ENCODE measurements around the gene MED29. TPM values are rescaled to one million over a fixed set of nuclear protein-coding genes. Genes with fewer than 3 reads are reported as not detected.

MED29 gene
- total RNA-seq, 1 donor from 2014 or later, result 29.3 TPM

GRCh38 chr19:39410017-39410830 is 19.0 kb downstream of the MED29 start:
- DNase-seq (ENCODE audit: low read depth), result peak; percentile 72

- no peak for DNase-seq (ENCODE audit: low read depth)
These were observed 19.6 kb downstream of the MED29 start for GRCh38 chr19:39410831-39411080.

GRCh38 chr19:39411081-39411831 is 20.1 kb downstream of the MED29 start:
- DNase-seq (ENCODE audit: low read depth), result peak; percentile 28

GRCh38 chr19:39411832-39412099 is 20.6 kb downstream of the MED29 start:
- DNase-seq (ENCODE audit: low read depth), result peak; percentile 94

GRCh38 chr19:39412100-39412866 is 21.1 kb downstream of the MED29 start, which contains the start of gene PLEKHG2:
Gene PLEKHG2 (plus strand): TSS chr19:39412669. CDS start chr19:39414087, 1,418 bp downstream.
- DNase-seq (ENCODE audit: low read depth), result peak; percentile 99

GRCh38 chr19:39412867-39413271 is 21.7 kb downstream of the MED29 start:
- DNase-seq (ENCODE audit: low read depth), result no peak

GRCh38 chr19:39413272-39413910 is 22.2 kb downstream of the MED29 start:
- DNase-seq (ENCODE audit: low read depth), result peak; percentile 73

GRCh38 chr19:39413911-39414608 is 22.9 kb downstream of the MED29 start:
- DNase-seq (ENCODE audit: low read depth), result peak; percentile 47

GRCh38 chr19:39415111-39416046 is 24.2 kb downstream of the MED29 start:
- no peak for DNase-seq (ENCODE audit: low read depth)

GRCh38 chr19:39416152-39417120 is 25.3 kb downstream of the MED29 start:
- DNase-seq (ENCODE audit: low read depth), result no peak

- DNase-seq (ENCODE audit: low read depth), result no peak
These were observed 26.4 kb downstream of the MED29 start for GRCh38 chr19:39417463-39418181.

- no peak for DNase-seq (ENCODE audit: low read depth)
These were observed 27.8 kb downstream of the MED29 start for GRCh38 chr19:39419003-39419402.

GRCh38 chr19:39420769-39421168 is 29.6 kb downstream of the MED29 start:
- DNase-seq (ENCODE audit: low read depth), result no peak

GRCh38 chr19:39422020-39422419 is 30.8 kb downstream of the MED29 start:
- no peak for DNase-seq (ENCODE audit: low read depth)

GRCh38 chr19:39423258-39424086 is 32.3 kb downstream of the MED29 start:
- no peak for DNase-seq (ENCODE audit: low read depth)

- DNase-seq (ENCODE audit: low read depth), result no peak
These were observed 33.8 kb downstream of the MED29 start for GRCh38 chr19:39424934-39425333.

- no peak for DNase-seq (ENCODE audit: low read depth)
These were observed 34.6 kb downstream of the MED29 start for GRCh38 chr19:39425744-39426143.

Data from myocyte (in vitro differentiated cells).